ENCODE measurements around the gene RPS29. TPM values are rescaled to one million over a fixed set of nuclear protein-coding genes. Genes with fewer than 3 reads are reported as not detected.

Gene RPS29
- total RNA-seq, 1 donor from 2014 or later: 1,338 TPM

DNA sequence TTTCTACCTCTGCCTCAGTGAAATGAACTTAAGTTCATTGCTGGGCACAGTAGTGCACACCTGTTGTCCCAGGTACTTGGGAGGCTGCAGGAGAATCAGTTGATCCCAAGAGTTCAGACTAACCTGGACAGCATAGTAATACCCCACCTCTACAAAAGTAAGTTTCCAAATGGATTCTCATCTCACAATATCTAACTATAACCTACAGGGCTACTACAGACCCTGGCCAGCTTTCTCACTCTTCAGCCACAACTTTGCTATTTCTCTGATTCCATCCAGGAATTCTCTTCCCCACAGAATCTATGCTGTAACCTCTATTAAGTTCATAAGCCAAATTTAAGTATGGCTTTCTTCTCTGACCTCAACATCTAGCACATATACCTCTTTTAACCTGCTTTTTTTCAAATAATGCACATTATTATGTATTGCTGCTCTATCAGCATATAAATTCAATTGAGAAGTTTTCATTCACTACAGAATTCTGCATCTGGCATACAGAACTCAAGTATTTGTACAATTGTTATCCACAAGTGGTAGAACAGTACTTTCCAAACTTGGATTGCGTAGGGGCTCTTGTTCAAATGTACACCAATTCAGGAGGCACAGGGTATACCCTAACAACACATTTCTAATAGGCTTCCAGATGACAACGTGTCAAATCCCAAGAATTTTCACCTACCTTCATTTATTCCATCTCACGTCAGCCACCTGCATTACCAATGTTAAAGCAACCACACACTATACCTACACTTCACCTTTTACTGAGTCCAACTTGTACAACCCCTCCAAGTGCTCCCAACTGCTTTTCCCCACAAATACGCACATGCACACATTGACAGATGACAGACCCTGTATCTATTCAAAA, 3.8 kb downstream of the RPS29 start:
- Mint-ChIP-seq H3K36me3 (peaks cover 25% of the 10 kb centered on the region), H3K4me3 (no peak overlapping the region)

DNA sequence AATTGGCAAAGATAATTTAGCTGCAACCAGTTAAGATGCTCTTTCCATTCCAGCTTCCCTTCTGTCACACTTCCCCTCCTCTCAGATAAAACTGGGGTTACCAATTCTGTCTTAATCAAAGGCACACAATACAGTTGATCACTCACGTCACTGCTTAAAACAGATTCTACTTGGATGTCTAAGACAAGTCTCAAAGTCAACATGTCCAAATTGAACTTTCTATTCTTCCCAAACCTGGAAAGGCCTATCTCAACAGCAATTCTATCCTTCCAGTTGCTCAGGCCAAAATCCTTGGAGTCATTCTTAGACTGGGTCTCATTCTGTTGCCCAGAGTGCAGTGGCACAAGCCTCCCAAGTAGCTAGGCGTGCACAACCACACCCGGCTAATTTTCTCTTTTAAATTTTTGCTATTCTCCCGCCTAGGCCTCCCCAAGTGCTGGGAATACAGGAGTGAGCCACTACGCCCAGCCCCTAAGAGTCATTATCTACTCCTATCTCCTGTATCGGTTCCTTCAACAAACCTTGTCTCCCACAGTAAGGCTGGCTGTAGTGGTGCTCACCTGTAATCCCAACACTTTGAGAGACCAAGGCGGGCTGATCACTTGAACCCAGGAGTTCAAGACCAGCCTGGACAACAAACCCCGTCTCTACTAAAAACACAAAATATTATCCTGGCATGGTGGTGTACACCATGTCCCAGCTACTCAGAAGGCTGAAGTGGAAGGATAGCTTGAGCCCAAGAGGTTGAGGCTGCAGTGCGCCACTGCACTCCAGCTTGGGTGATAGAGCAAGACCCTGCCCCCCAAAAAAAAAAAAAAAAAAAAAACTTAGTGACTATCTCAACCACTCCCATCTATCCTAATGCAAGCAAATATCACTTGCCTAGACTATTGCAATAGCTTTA, 4.7 kb downstream of the RPS29 start:
- Mint-ChIP-seq H3K27me3 (ENCODE audit: low read depth) (no peaks in the 10 kb centered on the region), H3K4me3 (no peak overlapping the region), H3K9me3 (no peaks in the 10 kb centered on the region), H3K4me1 (peaks cover 26% of the 10 kb centered on the region), H3K36me3 (peaks cover 31% of the 10 kb centered on the region), H3K27ac (peak overlapping the region; percentile 52)
- DNase-seq (ENCODE audit: low spot score in 2 of 2, unreplicated experiment in 2 of 2): no peak
- TF ChIP-seq, protein P1, sequence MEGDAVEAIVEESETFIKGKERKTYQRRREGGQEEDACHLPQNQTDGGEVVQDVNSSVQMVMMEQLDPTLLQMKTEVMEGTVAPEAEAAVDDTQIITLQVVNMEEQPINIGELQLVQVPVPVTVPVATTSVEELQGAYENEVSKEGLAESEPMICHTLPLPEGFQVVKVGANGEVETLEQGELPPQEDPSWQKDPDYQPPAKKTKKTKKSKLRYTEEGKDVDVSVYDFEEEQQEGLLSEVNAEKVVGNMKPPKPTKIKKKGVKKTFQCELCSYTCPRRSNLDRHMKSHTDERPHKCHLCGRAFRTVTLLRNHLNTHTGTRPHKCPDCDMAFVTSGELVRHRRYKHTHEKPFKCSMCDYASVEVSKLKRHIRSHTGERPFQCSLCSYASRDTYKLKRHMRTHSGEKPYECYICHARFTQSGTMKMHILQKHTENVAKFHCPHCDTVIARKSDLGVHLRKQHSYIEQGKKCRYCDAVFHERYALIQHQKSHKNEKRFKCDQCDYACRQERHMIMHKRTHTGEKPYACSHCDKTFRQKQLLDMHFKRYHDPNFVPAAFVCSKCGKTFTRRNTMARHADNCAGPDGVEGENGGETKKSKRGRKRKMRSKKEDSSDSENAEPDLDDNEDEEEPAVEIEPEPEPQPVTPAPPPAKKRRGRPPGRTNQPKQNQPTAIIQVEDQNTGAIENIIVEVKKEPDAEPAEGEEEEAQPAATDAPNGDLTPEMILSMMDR (IDR thresholded peaks at IDR 0.05; ENCODE audit: unreplicated experiment): no peak

More for the DNA sequence above, 3.8 kb downstream of the RPS29 start:
- no peak for DNase-seq (ENCODE audit: low spot score in 2 of 2, unreplicated experiment in 2 of 2)
- H3K9me3 Mint-ChIP-seq: no peaks in the 10 kb centered on the region
- no peaks in the 10 kb centered on the region for H3K27me3 Mint-ChIP-seq (ENCODE audit: low read depth)
- TF ChIP-seq, protein P1 (IDR thresholded peaks at IDR 0.05; ENCODE audit: unreplicated experiment): no peak
- peaks cover 26% of the 10 kb centered on the region for H3K4me1 Mint-ChIP-seq
- H3K27ac Mint-ChIP-seq: no peak overlapping the region

DNA sequence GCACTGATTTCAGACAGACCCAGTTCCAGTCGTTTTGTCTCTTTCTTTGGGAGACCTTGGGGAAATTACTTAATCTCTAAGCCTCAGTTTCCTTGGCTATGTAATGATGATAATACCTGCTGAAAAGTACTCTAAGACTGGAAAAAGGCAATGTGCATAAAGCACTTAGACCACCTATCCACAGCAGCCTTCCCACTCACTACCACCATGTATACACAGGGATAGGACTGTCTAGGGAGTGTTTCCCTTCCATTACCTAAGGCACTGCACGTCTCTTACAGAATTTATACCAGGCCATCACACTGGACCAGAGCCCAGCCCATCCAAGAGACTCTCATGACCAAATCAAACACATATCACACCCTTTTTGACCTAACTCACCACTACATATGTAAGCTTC, 6.3 kb downstream of the RPS29 start:
- no peak overlapping the region for H3K27ac Mint-ChIP-seq
- no peaks in the 10 kb centered on the region for H3K9me3 Mint-ChIP-seq

DNA sequence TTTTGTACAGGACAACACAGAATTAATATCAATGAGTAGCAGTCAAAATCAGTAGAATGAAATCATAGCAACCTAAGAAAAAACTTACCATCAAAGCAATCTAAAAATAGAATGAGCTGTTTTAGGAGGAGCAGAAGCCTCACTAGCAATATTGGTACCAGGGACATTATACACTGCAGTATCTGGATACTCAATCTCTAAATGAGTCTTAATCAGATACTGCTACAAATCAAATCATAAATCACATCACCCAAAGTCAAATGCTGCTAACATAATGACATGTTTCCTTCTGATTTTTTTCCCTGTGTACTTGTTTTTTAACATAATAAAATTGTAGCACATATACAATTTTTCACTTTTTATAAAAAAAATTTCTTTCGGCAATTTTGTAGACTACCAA, 8.0 kb downstream of the RPS29 start:
- Mint-ChIP-seq H3K4me3 (no peak overlapping the region), H3K9me3 (no peaks in the 10 kb centered on the region), H3K36me3 (peaks cover 38% of the 10 kb centered on the region), H3K27ac (peak overlapping the region; percentile 15), H3K4me1 (peaks cover 8% of the 10 kb centered on the region), H3K27me3 (ENCODE audit: low read depth) (no peaks in the 10 kb centered on the region)
- TF ChIP-seq, protein P1 (IDR thresholded peaks at IDR 0.05; ENCODE audit: unreplicated experiment): no peak
- no peak for DNase-seq (ENCODE audit: low spot score in 2 of 2, unreplicated experiment in 2 of 2)

More for the DNA sequence above, 6.3 kb downstream of the RPS29 start:
- Mint-ChIP-seq H3K4me3 (no peak overlapping the region), H3K27me3 (ENCODE audit: low read depth) (no peaks in the 10 kb centered on the region), H3K4me1 (peaks cover 22% of the 10 kb centered on the region), H3K36me3 (peaks cover 31% of the 10 kb centered on the region)
- DNase-seq (ENCODE audit: low spot score in 2 of 2, unreplicated experiment in 2 of 2): no peak
- TF ChIP-seq, protein P1 (IDR thresholded peaks at IDR 0.05; ENCODE audit: unreplicated experiment): no peak

DNA sequence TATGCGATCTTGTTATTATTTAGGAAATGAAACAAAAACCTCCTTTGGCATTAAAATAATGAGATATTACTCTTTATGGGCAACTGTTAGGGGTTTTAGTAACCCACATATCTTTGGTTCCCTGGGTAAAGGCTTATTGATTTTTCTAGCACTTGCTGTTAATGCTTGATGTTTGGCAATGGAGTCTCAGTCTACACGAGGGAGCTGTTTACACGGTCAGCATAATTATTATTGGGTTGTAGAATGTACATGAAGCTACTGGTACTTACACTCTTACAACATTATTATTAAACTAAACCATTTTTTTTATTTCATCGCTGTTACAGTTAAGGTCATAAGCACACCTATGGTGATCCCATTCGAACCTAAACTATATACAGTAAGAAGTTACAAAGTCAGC, 12.1 kb downstream of the RPS29 start:
- no peak overlapping the region for H3K27ac Mint-ChIP-seq
- no peak for DNase-seq (ENCODE audit: low spot score in 2 of 2, unreplicated experiment in 2 of 2)
- H3K9me3 Mint-ChIP-seq: no peaks in the 10 kb centered on the region
- TF ChIP-seq, protein P1 (IDR thresholded peaks at IDR 0.05; ENCODE audit: unreplicated experiment): no peak
- H3K36me3 Mint-ChIP-seq: peaks cover 41% of the 10 kb centered on the region
- no peaks in the 10 kb centered on the region for H3K4me1 Mint-ChIP-seq
- H3K27me3 Mint-ChIP-seq (ENCODE audit: low read depth): no peaks in the 10 kb centered on the region
- H3K4me3 Mint-ChIP-seq: no peak overlapping the region
